ENCODE data around the gene ACO1. TPM values are rescaled to one million over a fixed set of nuclear protein-coding genes. Genes with fewer than 3 reads are reported as not detected.

Gene ACO1
- total and polyA plus RNA-seq, 7 donors = 11.4 to 54.2 (median 37.2) TPM

DNA sequence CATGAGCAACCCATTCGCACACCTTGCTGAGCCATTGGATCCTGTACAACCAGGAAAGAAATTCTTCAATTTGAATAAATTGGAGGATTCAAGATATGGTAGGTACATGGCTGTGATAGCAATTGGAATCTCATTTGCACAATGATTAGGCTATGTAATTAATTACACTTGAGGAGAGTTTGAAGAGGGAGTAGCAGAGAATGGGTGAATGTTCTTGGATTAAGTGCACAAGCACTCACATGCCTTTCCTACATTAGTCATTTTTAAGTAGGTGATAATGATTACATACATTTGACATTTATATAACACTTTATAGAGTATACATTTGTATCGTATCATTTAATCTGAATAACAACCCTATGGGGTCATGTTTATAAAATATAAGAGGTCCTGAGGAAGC, 21.1 kb downstream of the ACO1 start:
- Histone ChIP-seq H3K4me1 (no peaks in the 10 kb centered on the region), H3K36me3 (peaks cover 14 to 54% (median 36%) of the 10 kb centered on the region in 4 donors), H3K27me3 (no peaks in the 10 kb centered on the region), H3K4me3 (no peak overlapping the region), H3K27ac (no peak overlapping the region), H3K9me3 (peaks cover 0 to 3% (median 0%) of the 10 kb centered on the region in 4 donors)
- intact Hi-C loops (cut with DNase I) = no loop called here
- TF ChIP-seq POLR2A (IDR thresholded peaks at IDR 0.05) (no peak), EP300 (IDR thresholded peaks at IDR 0.05) (no peak), POLR2AphosphoS5 (IDR thresholded peaks at IDR 0.05) (no peak)
- TF ChIP-seq, protein P1, sequence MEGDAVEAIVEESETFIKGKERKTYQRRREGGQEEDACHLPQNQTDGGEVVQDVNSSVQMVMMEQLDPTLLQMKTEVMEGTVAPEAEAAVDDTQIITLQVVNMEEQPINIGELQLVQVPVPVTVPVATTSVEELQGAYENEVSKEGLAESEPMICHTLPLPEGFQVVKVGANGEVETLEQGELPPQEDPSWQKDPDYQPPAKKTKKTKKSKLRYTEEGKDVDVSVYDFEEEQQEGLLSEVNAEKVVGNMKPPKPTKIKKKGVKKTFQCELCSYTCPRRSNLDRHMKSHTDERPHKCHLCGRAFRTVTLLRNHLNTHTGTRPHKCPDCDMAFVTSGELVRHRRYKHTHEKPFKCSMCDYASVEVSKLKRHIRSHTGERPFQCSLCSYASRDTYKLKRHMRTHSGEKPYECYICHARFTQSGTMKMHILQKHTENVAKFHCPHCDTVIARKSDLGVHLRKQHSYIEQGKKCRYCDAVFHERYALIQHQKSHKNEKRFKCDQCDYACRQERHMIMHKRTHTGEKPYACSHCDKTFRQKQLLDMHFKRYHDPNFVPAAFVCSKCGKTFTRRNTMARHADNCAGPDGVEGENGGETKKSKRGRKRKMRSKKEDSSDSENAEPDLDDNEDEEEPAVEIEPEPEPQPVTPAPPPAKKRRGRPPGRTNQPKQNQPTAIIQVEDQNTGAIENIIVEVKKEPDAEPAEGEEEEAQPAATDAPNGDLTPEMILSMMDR (IDR thresholded peaks at IDR 0.05) = no peak
- no peak for DNase-seq
- 93 to 94% methylated on average over 2 of the region's 2 CpGs for WGBS, 2 donors

DNA sequence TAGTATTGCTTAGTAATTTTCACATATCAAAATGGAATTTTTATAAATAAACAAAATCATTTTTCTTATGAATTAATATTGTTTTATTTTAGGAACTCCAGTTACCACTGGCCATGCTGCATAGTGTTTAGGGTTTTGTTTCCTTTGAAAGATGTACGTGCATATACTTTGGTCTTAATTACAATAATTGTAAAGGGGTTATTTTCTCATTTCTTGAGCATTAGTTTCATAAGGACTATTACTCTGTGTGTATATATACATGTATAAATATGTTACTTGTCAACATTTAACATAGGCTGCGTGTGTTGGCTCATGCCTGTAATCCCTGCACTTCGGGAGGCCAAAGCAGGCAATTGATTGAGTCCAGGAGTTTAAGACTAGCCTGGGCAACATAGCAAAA, 21.6 kb downstream of the ACO1 start:
- Histone ChIP-seq H3K4me1 (no peaks in the 10 kb centered on the region), H3K27ac (no peak overlapping the region), H3K27me3 (no peaks in the 10 kb centered on the region), H3K36me3 (peaks cover 14 to 59% (median 38%) of the 10 kb centered on the region in 4 donors), H3K4me3 (no peak overlapping the region), H3K9me3 (peaks cover 0 to 3% (median 0%) of the 10 kb centered on the region in 4 donors)
- 92 to 99% methylated on average over 3 of the region's 3 CpGs for WGBS, 2 donors
- intact Hi-C loops (cut with DNase I) = no loop called here
- no peak for DNase-seq
- TF ChIP-seq, protein P1 (IDR thresholded peaks at IDR 0.05) = no peak
- TF ChIP-seq EP300 (IDR thresholded peaks at IDR 0.05) (no peak), POLR2A (IDR thresholded peaks at IDR 0.05) (no peak)

DNA sequence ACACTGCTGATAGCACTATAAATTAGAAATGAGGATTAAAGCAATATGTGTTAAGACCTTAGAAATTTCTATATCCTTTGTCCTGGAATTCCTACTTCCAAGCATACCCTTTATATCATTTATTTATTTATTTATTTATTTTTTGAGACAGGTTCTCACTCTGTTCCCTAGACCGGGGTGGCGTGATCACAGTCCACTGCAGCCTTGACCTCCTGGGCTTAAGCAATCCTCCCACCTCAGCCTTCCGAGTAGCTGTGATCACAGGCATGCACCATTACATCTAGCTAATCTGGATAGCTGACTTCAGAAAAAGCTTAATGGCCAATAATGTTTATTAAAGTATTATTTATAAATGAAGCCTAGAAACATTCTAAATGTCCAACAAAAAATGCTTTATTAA, 27.3 kb downstream of the ACO1 start:
- no peak for DNase-seq
- intact Hi-C loops (cut with DNase I) = no loop called here
- no peaks in the 10 kb centered on the region for H3K9me3 ChIP-seq
- H3K36me3 ChIP-seq = peaks cover 7 to 94% (median 25%) of the 10 kb centered on the region in 4 donors
- 95 to 97% methylated on average over 3 of the region's 3 CpGs for WGBS, 2 donors
- TF ChIP-seq POLR2A (IDR thresholded peaks at IDR 0.05) (no peak), EP300 (IDR thresholded peaks at IDR 0.05) (no peak)
- H3K4me3 ChIP-seq = no peak overlapping the region
- no peak overlapping the region for H3K27ac ChIP-seq
- H3K27me3 ChIP-seq = no peaks in the 10 kb centered on the region
- H3K4me1 ChIP-seq = no peaks in the 10 kb centered on the region

DNA sequence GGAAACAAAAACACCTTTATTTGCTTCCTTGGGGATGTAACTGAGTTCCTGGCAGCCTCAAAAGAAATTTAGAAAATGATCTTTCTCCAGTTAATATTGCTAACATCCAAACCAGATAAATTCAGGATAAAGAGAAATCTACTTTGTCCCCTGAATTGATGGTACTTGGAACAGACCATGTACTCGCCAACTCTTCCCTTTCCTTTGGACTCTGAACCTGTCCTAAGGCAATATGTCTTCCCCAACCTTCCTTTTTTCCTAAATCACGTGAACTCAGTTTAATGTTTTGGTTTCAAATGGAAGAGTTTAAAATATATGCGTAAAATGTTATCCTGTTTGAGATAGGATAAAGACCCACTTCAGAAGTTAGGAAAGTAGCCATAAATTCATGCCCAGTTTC, 28.0 kb downstream of the ACO1 start:
- H3K36me3 ChIP-seq = peaks cover 7 to 94% (median 23%) of the 10 kb centered on the region in 4 donors
- no peak overlapping the region for H3K27ac ChIP-seq
- H3K27me3 ChIP-seq = no peaks in the 10 kb centered on the region
- no peak overlapping the region for H3K4me3 ChIP-seq
- DNase-seq = no peak
- no peaks in the 10 kb centered on the region for H3K4me1 ChIP-seq
- no peaks in the 10 kb centered on the region for H3K9me3 ChIP-seq
- 95 to 96% methylated on average over 3 of the region's 3 CpGs for WGBS, 2 donors
- no peak for TF ChIP-seq EP300 (IDR thresholded peaks at IDR 0.05)
- TF ChIP-seq POLR2A (IDR thresholded peaks at IDR 0.05) = no peak
- TF ChIP-seq, protein P1 (IDR thresholded peaks at IDR 0.05) = no peak
- no peak for TF ChIP-seq POLR2AphosphoS5 (IDR thresholded peaks at IDR 0.05)
- intact Hi-C loops (cut with DNase I) = no loop called here

DNA sequence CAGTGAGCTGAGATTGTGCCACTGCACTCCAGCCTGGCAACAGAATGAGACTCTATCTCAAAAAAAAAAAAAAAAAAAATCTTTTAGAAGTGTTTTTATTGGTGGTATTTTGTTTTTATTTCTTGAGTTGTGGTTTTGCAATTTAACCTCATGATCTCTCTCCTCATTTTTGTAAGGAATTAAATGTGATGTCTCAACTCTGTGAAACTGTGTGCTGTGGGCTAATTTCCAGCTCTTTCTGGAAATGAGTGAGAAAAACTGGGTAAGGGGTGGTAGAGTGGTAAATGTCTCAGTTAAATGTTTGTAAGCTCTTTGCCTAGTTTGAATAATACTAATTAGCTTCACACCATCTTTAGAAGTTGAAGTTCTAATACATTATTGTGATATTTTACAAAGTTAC, 29.0 kb downstream of the ACO1 start:
- Histone ChIP-seq H3K27ac (no peak overlapping the region), H3K9me3 (no peaks in the 10 kb centered on the region), H3K4me3 (no peak overlapping the region), H3K27me3 (no peaks in the 10 kb centered on the region), H3K36me3 (peaks cover 7 to 94% (median 19%) of the 10 kb centered on the region in 4 donors), H3K4me1 (no peaks in the 10 kb centered on the region)
- intact Hi-C loops (cut with DNase I) = no loop called here
- TF ChIP-seq, protein P1 (IDR thresholded peaks at IDR 0.05) = no peak
- no peak for TF ChIP-seq EP300 (IDR thresholded peaks at IDR 0.05)
- no peak for TF ChIP-seq POLR2A (IDR thresholded peaks at IDR 0.05)
- TF ChIP-seq POLR2AphosphoS5 (IDR thresholded peaks at IDR 0.05) = no peak
- no peak for DNase-seq
